ENCODE measurements around the gene LRBA. TPM values are rescaled to one million over a fixed set of nuclear protein-coding genes. Genes with fewer than 3 reads are reported as not detected.

LRBA gene
- total and polyA plus RNA-seq, 8 donors: 43.3 to 62.5 (median 52.3) TPM

- Histone ChIP-seq H3K9me3 (no peaks in the 10 kb centered on the region), H3K4me3 (no peak overlapping the region), H3K27me3 (no peaks in the 10 kb centered on the region), H3K27ac (no peak overlapping the region), H3K36me3 (no peaks in the 10 kb centered on the region), H3K4me1 (no peaks in the 10 kb centered on the region)
- ATAC-seq: no peak
- DNase-seq: no peak
- TF ChIP-seq, protein P1, sequence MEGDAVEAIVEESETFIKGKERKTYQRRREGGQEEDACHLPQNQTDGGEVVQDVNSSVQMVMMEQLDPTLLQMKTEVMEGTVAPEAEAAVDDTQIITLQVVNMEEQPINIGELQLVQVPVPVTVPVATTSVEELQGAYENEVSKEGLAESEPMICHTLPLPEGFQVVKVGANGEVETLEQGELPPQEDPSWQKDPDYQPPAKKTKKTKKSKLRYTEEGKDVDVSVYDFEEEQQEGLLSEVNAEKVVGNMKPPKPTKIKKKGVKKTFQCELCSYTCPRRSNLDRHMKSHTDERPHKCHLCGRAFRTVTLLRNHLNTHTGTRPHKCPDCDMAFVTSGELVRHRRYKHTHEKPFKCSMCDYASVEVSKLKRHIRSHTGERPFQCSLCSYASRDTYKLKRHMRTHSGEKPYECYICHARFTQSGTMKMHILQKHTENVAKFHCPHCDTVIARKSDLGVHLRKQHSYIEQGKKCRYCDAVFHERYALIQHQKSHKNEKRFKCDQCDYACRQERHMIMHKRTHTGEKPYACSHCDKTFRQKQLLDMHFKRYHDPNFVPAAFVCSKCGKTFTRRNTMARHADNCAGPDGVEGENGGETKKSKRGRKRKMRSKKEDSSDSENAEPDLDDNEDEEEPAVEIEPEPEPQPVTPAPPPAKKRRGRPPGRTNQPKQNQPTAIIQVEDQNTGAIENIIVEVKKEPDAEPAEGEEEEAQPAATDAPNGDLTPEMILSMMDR (IDR thresholded peaks at IDR 0.05): no peak
- intact Hi-C loops (cut with DNase I): loop anchor here in 1 of 2 donors (10.0 kb wide), 1 partner anchor 243 kb away; no protein-coding TSS in a partner anchor
Observed at GRCh38 chr4:150248181-150248580, 766.9 kb downstream of the LRBA start.

GRCh38 chr4:150247184-150247583, 767.9 kb downstream of the LRBA start:
- DNase-seq (no peak), ATAC-seq (no peak)
- TF ChIP-seq, protein P1 (IDR thresholded peaks at IDR 0.05): no peak
- intact Hi-C loops (cut with DNase I): loop anchor here in 1 of 2 donors (10.0 kb wide), 1 partner anchor 242 kb away; no protein-coding TSS in a partner anchor
- H3K4me1 ChIP-seq: no peaks in the 10 kb centered on the region
- H3K9me3 ChIP-seq: no peaks in the 10 kb centered on the region
- no peak overlapping the region for H3K27ac ChIP-seq
- no peaks in the 10 kb centered on the region for H3K27me3 ChIP-seq
- H3K36me3 ChIP-seq: no peaks in the 10 kb centered on the region
- H3K4me3 ChIP-seq: no peak overlapping the region

DNA sequence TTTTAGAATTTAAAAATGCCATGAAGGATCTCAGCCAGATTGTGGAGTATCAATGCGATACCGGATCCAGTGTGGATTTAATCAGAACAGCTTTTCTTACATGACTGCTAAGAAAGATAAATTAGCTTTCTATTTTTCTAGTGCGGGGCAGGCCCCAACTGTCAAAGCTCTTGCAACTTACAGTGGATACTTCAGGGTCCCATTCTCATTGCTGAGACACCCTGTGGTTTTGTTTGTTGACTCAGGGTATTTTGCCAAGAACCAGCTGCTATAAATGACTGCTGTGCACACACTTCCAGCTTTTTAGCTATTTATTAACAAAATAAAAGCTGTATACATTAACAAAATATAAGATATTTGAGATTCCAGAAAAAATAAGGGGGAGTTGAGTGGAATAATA, 770.5 kb downstream of the LRBA start:
- no peak overlapping the region for H3K4me3 ChIP-seq
- no peaks in the 10 kb centered on the region for H3K27me3 ChIP-seq
- TF ChIP-seq, protein P1 (IDR thresholded peaks at IDR 0.05): no peak
- peak in 1 of 4 donors; percentile 40 for DNase-seq
- H3K36me3 ChIP-seq: no peaks in the 10 kb centered on the region
- ATAC-seq: peak; percentile 80
- H3K4me1 ChIP-seq: no peaks in the 10 kb centered on the region
- H3K27ac ChIP-seq: no peak overlapping the region
- intact Hi-C loops (cut with DNase I): loop anchor here in 1 of 2 donors (10.0 kb wide), 1 partner anchor 240 kb away; no protein-coding TSS in a partner anchor
- H3K9me3 ChIP-seq: no peaks in the 10 kb centered on the region

GRCh38 chr4:150243932-150244331, 771.2 kb downstream of the LRBA start:
- Histone ChIP-seq H3K9me3 (no peaks in the 10 kb centered on the region), H3K27ac (no peak overlapping the region), H3K4me1 (no peaks in the 10 kb centered on the region), H3K27me3 (no peaks in the 10 kb centered on the region), H3K36me3 (no peaks in the 10 kb centered on the region), H3K4me3 (no peak overlapping the region)
- ATAC-seq (no peak), DNase-seq (no peak)
- TF ChIP-seq, protein P1 (IDR thresholded peaks at IDR 0.05): no peak
- intact Hi-C loops (cut with DNase I): loop anchor here in 1 of 2 donors (10.0 kb wide), 1 partner anchor 239 kb away; no protein-coding TSS in a partner anchor

DNA sequence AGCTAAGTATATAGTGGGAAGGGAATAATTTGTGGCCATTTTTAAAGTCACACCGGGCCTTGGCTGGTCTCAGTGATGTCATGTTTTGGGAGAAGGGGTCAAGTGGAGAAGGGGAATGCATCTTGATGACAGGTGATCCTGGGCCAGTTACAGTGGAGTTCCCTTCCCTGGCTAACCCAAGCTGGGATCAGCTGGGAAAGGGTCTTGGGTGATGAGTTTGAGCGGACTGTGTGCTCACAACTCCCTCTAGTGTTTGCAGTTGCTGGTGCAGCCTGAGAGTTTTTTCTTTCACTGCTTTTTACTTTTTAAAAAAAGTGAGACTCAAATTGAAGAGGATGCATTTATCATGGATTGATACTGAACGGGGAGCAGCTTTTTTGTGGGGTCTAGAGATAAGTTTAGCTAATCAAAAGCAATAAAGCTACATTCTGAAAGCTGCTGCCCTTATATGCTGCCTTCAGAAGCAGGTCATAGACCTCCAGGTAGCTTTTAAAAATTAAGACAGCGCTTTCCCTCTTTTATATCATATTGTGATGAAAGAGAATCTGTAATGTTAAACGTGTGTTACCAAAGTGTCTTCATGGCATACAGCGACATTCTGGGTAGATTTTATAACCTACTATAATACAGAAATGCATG, 772.1 kb downstream of the LRBA start:
- TF ChIP-seq, protein P1 (IDR thresholded peaks at IDR 0.05): peak; percentile 67 to 92
- ATAC-seq (peak; percentile 74), DNase-seq (peak in 1 of 4 donors; percentile 53)
- Histone ChIP-seq H3K9me3 (no peaks in the 10 kb centered on the region), H3K4me3 (no peak overlapping the region), H3K36me3 (no peaks in the 10 kb centered on the region), H3K4me1 (no peaks in the 10 kb centered on the region), H3K27ac (no peak overlapping the region), H3K27me3 (no peaks in the 10 kb centered on the region)
- intact Hi-C loops (cut with DNase I): loop anchor here in 1 of 2 donors (10.0 kb wide), 1 partner anchor 238 kb away; no protein-coding TSS in a partner anchor
